Measurements from ENCODE around the gene TAP1.

TAP1 gene

DNA sequence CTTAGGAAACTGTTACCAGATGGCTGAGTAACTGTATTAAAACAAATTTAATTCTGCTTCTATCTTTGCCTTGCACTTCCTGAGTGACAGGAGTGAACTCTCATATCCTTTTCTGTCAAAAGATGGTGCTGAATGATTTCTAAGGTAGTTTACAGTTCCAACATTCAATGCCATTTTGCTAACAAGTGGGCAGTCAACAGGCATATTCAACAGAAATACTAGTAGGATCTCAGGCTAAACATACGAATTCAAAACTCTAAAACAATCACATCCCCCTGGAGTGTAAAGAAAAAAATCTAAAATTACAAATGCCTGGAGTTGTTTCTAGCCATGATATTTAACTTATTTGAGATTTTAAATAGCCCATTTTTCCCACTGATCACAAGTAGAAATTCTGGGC lies 7.2 kb upstream of the TAP1 start:
- DNase-seq (ENCODE audit: low read depth in 2 of 2): no peak

DNA sequence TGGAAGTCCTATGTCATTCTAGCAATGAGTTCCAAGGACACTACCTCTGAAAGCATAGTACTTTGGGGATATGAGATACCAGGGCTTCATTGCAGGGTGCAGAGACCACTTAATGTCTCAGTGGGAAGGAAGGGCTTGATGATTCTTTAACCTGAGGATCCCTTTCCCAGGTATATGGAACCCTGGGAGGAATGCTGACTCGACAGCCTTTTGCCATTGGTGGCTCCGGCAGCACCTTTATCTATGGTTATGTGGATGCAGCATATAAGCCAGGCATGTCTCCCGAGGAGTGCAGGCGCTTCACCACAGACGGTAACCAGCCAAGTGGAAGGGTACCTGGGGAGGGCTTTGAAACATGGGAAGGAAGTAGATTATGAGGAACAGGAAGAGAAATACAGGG lies 4.7 kb upstream of the TAP1 start:
- DNase-seq (ENCODE audit: low read depth in 2 of 2): no peak

DNA sequence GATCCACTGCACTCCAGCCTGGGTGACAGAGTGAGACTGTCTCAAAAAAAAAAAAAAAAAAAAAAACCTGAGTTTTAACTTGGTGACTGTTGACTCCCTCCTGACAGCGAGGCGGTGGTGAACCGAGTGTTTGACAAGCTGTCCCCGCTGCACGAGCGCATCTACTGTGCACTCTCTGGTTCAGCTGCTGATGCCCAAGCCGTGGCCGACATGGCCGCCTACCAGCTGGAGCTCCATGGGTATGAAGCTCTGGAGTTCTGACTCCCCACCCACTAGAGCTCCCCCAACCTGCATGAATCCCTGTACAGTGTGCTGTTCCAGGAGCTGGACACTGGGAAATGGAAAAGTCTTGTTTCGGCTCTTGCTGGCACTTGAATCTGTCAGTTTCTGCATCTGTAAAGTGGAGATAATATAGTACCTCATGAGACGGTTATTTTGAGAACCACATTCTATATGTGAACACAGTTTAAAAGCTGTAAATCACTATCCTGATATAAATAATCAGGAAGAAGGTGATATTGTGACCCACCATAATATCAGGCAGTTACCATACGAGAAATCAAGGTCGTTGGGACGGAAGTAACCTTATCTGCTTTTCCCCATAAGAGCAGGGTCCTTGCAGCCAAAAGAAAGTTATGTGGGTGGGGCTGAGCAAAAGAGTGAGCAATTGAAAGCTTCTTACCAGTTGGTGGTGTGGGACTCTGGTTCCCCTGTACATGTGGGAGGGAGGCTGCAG lies 3.8 kb upstream of the TAP1 start:
- DNase-seq (ENCODE audit: low read depth in 2 of 2): no peak

DNA sequence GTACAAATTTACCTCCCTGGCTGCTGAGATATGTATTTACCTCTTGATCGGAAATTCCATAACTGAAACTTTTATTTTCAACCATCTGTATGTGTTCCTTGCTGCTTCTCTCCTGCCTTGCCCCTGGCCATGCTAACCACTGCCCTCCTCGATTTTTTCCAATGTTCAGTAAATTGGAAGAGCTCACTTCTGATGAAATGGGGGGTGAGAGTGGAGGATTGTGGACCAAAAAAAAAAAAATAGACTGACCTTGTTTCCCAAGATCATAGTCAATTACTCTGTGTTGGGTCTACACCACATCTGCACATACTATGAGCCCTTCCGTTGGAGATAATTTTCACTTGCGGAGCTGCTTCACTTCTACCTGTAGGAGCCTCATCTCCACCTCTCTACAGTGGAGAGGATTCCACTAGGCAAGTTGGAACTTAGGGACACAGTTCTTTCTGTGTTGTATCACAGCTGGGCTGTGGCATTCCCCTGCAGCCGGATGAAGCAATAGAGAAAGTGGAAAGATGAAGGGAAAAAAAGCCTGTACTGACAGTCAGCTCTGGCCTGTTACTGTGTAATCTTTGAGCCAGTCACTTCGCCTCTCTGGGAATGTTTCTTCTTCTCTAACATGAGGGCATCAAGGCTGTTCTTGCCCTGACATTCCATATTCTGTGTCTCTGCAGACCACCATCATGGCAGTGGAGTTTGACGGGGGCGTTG lies 2.1 kb upstream of the TAP1 start:
- DNase-seq (ENCODE audit: low read depth in 2 of 2): no peak

DNA sequence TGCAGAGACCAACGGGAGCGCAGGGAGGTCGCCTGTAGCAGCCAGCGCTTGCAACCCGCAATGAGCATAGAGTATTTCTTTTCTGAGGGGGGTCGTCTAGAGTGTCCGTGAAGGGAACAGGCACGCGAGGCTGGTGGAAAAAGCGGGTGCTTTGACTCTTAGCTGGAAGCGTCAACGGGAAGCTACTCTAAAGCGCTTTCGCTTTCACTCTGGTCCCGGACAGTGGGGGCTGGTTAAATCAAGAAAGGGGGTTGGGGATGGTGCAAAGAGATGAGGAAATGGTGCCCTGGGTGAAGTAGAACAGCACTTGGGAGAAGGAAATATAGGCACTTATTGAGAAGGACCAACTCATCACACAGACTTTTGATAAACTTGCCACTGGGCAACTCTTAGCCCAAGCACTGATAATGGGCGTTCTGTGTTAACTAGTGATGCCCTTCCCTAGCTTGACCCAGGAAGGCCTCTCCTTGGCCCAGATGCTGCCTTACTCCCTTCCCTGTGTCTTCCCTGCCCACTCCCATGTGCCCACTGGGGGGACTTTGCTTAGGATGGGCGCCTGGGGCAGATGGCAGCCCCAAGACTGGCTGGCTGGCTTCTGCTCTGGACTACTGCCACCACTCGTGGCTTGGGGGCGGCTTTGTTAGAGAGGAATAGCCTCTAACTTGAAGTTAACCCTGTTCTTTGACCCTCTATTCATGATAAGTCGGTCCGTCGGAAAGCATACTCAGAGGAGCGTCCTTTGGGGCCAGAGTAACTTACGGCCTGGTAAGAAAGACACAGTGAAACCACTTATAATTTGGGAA lies 1.1 kb upstream of the TAP1 start:
- peak in 1 of 2 donors; percentile 34 for DNase-seq (ENCODE audit: low read depth in 2 of 2)

DNA sequence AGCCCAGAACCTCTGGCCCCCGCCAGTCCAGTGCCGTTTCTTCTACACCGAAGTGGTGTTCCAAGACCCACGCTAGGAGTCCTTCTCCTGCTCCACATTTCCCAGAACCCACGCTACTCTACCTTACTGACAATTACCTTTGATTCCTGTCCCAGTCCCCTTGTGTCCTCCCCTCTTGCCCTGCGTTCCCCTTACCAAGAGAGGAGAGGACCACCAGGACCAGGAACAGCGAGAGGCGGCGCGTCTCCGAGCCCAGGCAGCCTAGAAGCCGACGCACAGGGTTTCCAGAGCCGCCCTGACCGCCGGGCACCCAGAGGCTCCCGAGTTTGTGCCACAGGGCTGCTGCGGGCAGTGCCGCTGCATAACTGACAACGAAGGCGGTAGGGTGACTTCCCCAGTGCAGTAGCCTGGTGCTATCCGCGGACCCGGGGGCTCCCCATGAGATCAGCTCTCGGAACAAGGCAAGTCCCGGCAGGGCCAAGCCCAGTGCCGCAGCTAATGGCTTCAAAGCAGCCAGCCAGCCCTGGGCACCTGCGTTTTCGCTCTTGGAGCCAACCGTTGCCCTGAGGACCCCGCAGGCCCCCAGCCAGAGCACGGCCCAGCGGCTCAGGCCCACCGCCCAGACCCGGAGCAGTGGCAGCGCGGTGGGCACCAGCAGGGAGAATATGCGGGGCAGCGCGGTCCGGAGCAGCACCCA lies 512 bp downstream of the TAP1 start:
- DNase-seq (ENCODE audit: low read depth in 2 of 2): peak in 1 of 2 donors; percentile 47

DNA sequence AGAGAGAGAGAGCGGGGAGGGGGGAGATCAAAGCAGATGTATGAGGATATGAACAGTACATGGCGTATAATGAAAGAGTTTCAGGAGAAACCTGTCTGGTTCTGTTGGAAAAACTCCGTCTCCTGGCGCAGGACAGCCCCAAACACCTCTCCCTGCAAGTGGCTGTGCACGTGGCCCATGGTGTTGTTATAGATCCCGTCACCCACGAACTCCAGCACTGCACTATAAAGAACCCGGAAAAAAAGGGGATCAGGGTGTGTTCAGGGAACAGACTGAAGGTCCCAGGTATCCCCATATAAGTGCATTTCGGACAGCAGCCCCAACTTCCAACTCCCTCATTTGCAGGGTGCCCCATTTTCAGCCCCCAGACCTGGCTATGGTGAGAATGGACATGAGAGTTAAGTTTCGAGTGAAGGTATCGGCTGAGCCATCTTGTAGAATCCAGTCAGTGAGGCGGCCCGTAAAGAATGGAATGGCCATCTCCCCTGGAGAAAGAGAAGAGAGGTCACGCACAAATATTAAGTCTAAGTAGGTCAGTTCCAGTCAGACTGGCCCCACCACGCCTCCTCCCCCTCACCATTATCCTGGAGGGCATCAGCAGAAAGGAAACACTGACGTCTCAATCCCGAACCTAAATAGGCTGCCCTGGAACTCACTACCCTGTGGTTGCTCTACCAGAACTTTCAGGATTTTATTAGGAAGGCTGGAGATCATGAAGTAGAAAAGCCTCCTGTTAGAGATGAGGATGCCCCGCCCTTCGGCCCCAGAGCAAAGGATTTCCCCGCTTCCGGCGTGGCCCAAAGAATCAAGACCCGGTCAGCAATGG lies 1.3 kb downstream of the TAP1 start:
- no peak for DNase-seq (ENCODE audit: low read depth in 2 of 2)

DNA sequence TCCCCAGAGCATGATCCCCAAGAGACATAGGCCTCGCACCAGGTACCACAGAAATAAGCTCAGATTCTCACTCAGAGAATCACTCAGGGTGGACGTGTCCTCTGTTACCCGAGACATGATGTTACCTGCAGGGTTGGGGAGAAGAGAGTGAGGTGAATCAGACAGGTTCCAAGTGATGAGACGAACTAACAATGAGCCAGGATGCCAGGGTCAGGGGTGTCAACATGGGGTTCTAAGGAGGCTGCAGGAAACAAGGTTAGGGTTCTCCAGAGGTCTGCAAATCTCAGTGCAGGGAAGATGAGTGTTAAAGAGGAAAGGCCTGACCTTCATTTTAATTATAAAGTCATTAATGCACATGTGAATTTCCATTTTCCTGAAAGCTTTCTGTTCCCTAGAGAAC lies 2.5 kb downstream of the TAP1 start:
- no peak for DNase-seq (ENCODE audit: low read depth in 2 of 2)

DNA sequence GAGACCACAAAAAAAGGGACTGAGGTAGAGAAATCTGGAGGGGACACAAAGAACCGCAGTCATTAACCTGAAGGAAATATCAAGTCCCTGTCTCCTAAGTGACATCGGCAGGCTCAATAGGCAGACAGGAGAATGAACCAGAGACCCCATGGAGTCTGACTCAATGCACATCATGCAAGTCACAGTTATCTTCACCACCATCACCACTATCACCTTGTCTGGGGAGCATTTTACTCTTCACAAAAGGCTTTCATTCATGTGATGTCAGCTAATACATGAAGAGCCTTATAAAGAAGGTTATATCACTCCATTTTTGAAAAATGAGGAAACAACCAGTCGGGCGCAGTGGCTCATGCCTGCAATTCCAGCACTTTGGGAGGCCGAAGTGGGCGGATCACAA lies 4.4 kb downstream of the TAP1 start:
- no peak for DNase-seq (ENCODE audit: low read depth in 2 of 2)

DNA sequence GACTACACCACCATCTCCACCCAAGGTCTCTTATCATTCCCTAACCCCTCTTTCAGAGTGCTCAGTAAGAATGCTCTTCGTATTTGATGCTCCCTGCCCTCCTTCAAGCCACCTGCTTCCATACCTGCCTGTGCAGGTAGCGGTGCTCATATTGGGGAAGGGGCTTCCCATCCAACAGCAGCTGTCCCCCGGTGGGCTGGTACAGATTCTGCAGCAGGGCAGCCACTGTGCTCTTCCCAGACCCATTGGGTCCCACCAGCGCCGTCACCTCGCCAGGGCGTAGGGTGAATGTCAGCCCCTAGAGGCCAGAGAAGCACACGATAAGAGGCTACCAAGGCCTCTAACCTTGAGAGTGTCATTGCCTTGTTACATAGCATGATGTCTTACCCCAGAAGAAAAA lies 5.7 kb downstream of the TAP1 start:
- DNase-seq (ENCODE audit: low read depth in 2 of 2): no peak

DNA sequence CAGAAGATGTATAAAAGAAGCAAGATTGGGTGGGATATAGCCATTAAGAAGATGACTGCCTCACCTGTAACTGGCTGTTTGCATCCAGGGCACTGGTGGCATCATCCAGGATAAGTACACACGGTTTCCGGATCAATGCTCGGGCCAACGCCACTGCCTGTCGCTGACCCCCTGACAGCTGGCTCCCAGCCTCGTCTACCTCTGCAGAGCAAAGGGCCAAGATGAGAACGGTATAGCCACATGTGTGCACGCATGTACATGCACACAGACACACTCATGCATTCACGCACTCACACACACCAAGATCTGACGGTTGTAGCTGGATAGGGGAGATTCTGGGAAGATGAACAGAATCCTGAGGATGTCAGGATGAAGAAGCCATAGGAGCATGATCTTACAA lies 6.5 kb downstream of the TAP1 start:
- DNase-seq (ENCODE audit: low read depth in 2 of 2): no peak

DNA sequence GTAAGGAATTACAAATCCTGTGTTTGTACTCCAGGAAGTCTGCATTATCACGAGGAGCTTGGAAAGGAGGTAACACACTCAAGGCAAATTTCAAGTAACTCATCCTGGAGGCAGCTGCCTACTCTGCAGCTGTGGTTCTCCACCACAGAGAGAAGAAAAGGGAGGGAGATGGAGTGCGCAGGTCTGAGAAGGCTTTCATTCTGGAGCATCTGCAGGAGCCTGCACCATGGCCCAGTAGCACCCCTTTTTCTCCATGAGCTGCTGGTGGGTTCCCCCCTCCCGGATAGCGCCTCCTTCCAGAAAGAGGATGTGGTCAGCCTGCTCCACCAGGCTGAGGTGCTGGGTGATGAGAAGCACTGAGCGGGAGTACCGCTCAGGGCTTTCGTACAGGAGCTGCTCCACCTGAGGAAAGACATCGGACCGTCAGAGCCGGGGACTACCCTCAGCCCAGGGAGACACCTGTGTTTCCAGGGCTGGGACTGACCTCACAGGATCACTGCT lies 8.1 kb downstream of the TAP1 start:
- no peak for DNase-seq (ENCODE audit: low read depth in 2 of 2)

DNA sequence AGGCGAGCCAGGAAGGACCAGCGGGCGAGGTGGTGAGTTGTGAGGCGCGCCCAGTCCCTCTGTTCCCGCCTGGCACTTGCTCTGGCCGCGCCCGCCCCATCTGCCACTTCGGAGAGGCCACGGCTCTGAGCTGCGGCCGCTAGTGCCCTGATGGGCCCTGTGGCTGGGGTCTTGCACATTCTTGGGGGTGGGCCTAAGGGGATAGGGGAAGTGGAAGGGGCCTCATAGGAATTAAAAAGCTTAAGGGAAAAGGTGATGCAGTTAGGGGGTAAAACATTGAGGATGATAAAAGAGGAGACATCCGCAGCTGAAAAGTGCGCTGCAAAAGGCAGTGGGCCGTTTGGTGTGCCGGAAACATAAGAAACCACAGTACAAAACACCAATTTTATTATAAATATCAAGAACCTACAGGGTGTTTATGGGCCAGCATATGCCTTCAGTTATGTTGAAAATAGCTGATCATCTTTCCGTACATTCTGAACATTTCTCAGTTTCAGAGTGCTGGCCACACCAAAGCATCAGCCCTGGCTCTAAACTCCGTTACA lies 8.6 kb downstream of the TAP1 start:
- DNase-seq (ENCODE audit: low read depth in 2 of 2): no peak

DNA sequence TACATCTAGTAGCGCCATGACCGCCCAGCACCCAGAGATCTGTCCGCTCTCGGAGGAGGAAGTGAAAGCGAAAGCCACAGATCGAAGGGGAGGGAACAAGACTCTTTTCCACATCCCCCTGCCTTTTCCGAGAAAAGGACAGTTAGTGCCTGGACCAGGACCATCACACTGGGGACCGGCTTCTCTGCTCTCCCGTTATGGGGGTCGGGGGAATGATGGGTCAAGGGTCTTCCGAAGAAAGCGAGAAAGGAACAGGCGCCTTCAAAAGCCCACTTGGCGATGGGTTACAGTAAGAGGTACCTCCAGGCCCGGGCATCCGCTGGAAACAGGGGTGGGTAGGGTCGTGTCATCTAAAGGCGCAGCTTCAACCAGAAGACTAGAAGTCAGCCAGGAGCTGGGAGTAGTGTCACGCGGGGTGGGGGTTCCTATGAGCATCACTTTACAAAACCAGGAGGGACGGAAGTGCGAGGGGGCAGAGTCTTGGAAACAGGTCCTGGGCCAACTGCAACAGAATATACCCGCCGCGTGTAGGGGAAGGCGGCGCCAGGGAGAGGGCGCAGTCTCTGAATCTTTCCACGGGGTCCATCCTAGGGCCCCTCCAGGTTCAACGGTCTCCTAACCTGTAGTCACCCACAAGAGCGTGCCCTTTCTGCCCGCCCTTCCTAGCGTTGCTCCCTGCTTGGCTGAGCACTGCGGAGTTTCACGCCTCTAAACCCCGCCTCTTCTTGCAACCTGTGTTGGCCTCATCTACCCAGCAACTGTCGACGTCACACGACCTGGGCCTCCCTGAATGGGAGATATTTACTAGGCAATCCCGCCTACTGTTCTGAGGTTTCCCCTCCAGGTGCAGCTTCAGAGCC lies 9.3 kb downstream of the TAP1 start, which contains the start of gene PSMB8:
Gene PSMB8, minus strand, starts transcription at position 69 of the 860 bp plus-strand sequence. Its CDS starts 51 bp downstream, at position 18.
- DNase-seq (ENCODE audit: low read depth in 2 of 2): peak; percentile 92 to 97

DNA sequence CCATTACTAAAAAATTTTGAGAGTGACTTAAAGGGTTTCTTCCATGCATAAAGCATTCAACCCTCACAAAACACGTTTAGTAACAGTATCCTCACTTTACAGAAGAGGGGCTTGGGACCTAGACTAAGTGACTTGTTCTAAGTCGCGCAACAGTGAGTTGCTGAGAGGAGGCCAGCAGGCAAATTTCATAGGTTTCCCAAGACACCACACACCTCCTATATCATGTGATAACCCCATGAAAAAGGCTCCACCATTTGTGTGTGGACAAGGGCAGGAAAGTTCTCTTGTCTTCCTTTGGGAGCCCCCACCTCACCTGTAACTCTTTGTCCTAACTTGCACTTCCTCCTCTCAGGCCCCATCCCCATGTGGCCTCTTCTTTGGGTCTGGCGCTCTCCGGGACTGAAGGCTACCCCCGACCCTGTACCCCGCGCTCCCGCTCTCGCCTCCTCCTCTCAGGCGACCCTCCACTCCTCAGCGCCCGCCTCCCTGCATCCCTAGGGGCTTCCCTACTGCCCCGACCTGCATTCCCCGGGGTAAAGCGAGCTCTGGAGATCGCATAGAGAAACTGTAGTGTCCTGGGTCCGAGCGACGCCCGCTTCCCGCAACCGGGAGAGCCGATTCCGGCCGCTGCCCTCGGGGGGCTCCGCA lies 10.0 kb downstream of the TAP1 start:
- DNase-seq (ENCODE audit: low read depth in 2 of 2): no peak

DNA sequence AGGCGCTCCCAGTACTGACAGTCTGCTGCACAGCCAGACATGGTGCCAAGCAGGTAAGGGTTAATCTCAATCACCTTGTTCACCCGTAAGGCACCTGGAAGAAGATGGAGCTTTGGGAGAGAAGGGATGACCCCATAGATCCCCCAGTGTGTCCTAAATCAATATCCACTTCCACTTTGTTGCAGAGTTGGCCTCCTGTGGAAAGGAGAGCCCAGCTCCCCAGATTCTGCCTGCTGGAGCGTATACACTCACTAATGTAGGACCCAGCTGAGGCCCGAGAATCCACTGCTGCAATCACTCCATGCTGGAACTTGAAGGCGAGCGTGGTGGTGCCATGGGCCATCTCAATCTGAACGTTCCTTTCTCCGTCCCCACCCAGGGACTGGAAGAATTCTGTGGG lies 10.8 kb downstream of the TAP1 start:
- DNase-seq (ENCODE audit: low read depth in 2 of 2): no peak

DNA sequence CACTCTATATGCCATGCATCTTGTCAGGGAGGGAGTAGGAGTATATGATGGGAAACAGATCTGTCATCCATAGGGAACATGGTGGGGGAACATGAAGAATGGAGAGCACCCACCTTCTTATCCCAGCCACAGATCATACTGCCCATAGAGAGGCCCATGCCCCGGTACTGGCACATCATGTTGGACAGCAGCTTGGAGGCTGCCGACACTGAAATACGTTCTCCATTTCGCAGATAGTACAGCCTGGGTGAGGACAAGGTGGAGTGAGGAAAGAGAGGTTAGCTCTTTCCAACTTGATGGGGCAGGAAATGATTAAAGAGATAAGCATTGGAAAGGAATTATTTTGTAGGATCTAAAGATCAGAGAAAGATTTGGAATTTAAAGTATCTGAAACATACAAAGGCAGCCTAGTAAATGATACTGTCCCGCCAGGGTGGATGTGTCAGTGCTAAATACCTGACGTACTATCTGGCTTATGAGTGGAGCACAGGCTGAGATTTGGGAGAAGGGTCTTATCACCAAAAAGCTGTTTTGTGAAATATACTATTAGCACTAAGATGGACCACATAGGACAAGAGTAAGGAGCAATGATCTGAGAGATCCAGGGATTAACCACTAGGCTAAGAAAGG lies 11.4 kb downstream of the TAP1 start:
- DNase-seq (ENCODE audit: low read depth in 2 of 2): no peak

DNA sequence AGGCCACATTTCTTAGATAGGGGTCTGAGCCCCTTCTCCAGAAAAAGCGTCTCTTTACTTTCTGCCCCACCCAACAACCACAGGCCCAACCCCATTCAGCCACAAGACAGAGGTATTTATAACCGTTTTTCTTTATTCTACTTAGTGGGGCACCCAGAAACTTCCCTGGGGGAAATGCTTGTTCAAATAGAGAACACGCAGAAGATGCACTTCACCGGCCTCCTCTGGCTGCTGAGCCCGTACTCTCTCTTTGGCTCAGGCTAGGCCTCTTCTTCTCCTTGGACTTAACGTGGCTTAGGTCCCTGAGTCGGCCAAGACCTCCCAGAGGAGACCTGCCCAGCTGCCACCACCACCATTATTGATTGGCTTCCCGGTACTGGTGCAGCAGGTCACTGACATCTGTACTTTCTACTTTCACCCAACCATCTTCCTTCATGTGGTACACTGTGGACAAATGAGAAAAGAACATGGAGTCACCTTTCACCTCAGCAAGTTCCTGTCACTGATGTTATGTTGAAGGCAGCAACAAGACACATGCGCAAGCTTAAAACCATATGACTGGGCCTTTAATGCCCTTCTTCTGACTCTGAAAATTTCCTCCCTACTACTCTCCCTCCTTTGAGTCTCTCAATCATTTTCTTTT lies 12.8 kb downstream of the TAP1 start:
- DNase-seq (ENCODE audit: low read depth in 2 of 2): peak in 1 of 2 donors; percentile 19
